ENCODE data around the gene SSNA1. TPM values are rescaled to one million over a fixed set of nuclear protein-coding genes. Genes with fewer than 3 reads are reported as not detected.

The SSNA1 gene
- total and polyA plus RNA-seq, 9 of the 15 experiments (the other 6 are each of a cell fraction or from before 2014, with no cell fraction given) = 1.9 to 130 (median 57.1) TPM

DNA sequence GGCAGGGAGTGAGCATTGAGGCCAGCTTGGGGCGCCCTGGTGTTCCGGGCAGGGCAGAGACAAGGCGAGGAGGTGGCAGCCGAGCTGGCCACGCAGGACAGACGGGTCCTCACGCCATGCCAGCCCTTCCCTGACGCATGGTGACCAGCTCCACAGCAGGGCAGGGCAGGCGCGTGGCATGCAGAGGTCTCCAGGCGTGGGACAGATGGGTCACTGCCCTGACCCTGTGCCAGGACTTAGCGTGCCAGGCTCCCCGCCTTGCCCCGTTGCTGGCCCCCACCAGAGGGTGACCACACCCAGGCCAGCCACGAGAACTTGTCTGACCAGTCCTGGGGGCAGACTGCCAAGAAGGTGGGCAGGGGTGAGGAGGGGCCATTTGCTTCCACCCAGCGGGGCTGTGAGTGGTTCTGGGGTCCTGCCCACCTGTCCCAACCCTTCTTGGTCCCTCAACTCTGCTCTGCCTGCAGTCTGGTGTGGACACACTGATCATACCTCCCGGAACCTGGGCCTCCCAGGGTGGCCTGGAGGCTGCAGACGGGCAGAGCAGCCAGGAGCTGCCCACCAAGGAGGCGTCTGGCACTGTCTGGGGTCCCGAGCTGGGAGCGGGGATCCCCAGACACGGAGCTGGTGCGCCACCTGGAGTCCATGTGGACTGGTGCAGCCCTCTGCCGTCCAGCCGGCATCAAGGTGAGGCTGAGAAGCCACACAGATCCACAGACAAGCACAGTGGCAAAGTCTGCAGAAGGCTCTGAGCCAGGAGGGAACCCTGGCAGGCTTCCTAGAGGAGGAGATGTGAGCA lies 38.8 kb downstream of the SSNA1 start, which contains the start of gene RNF224 (continued):
- TF ChIP-seq, protein P1, sequence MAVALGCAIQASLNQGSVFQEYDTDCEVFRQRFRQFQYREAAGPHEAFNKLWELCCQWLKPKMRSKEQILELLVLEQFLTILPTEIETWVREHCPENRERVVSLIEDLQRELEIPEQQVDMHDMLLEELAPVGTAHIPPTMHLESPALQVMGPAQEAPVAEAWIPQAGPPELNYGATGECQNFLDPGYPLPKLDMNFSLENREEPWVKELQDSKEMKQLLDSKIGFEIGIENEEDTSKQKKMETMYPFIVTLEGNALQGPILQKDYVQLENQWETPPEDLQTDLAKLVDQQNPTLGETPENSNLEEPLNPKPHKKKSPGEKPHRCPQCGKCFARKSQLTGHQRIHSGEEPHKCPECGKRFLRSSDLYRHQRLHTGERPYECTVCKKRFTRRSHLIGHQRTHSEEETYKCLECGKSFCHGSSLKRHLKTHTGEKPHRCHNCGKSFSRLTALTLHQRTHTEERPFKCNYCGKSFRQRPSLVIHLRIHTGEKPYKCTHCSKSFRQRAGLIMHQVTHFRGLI (CRISPR knock-in tag; IDR thresholded peaks at IDR 0.05) = no peak
- TF ChIP-seq, protein P2, sequence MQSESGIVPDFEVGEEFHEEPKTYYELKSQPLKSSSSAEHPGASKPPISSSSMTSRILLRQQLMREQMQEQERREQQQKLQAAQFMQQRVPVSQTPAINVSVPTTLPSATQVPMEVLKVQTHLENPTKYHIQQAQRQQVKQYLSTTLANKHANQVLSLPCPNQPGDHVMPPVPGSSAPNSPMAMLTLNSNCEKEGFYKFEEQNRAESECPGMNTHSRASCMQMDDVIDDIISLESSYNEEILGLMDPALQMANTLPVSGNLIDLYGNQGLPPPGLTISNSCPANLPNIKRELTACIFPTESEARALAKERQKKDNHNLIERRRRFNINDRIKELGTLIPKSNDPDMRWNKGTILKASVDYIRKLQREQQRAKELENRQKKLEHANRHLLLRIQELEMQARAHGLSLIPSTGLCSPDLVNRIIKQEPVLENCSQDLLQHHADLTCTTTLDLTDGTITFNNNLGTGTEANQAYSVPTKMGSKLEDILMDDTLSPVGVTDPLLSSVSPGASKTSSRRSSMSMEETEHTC (IDR thresholded peaks at IDR 0.05) = no peak
- TF ChIP-seq MAZ (CRISPR knock-in tag; conservative IDR thresholded peaks at IDR 0.05 in 1 of 2, IDR thresholded peaks at IDR 0.05 in 1 of 2) (peak; percentile 39 to 73; a peak in 3 of 4 replicates), ZNF3 (CRISPR knock-in tag; IDR thresholded peaks at IDR 0.05) (no peak), ESRRB (CRISPR knock-in tag; IDR thresholded peaks at IDR 0.05; ENCODE audit: borderline replicate concordance) (no peak), SP2 (IDR thresholded peaks at IDR 0.05; ENCODE audit: extremely low read depth, low read depth, low read length, poor library complexity, severe bottlenecking) (no peak), ZNF644 (tag; IDR thresholded peaks at IDR 0.05; ENCODE audit: low read depth) (no peak), GABPB1 (CRISPR knock-in tag; IDR thresholded peaks at IDR 0.05) (no peak)
- TF ChIP-seq, protein P3, sequence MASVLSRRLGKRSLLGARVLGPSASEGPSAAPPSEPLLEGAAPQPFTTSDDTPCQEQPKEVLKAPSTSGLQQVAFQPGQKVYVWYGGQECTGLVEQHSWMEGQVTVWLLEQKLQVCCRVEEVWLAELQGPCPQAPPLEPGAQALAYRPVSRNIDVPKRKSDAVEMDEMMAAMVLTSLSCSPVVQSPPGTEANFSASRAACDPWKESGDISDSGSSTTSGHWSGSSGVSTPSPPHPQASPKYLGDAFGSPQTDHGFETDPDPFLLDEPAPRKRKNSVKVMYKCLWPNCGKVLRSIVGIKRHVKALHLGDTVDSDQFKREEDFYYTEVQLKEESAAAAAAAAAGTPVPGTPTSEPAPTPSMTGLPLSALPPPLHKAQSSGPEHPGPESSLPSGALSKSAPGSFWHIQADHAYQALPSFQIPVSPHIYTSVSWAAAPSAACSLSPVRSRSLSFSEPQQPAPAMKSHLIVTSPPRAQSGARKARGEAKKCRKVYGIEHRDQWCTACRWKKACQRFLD (CRISPR knock-in tag; IDR thresholded peaks at IDR 0.05) = no peak
- TF ChIP-seq, protein P4, sequence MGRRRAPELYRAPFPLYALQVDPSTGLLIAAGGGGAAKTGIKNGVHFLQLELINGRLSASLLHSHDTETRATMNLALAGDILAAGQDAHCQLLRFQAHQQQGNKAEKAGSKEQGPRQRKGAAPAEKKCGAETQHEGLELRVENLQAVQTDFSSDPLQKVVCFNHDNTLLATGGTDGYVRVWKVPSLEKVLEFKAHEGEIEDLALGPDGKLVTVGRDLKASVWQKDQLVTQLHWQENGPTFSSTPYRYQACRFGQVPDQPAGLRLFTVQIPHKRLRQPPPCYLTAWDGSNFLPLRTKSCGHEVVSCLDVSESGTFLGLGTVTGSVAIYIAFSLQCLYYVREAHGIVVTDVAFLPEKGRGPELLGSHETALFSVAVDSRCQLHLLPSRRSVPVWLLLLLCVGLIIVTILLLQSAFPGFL (CRISPR knock-in tag; IDR thresholded peaks at IDR 0.05) = no peak
- TF ChIP-seq, protein P5, sequence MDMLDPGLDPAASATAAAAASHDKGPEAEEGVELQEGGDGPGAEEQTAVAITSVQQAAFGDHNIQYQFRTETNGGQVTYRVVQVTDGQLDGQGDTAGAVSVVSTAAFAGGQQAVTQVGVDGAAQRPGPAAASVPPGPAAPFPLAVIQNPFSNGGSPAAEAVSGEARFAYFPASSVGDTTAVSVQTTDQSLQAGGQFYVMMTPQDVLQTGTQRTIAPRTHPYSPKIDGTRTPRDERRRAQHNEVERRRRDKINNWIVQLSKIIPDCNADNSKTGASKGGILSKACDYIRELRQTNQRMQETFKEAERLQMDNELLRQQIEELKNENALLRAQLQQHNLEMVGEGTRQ (CRISPR knock-in tag; IDR thresholded peaks at IDR 0.05) = no peak
- TF ChIP-seq, protein P6, sequence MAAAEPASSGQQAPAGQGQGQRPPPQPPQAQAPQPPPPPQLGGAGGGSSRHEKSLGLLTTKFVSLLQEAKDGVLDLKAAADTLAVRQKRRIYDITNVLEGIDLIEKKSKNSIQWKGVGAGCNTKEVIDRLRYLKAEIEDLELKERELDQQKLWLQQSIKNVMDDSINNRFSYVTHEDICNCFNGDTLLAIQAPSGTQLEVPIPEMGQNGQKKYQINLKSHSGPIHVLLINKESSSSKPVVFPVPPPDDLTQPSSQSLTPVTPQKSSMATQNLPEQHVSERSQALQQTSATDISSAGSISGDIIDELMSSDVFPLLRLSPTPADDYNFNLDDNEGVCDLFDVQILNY (CRISPR knock-in tag; IDR thresholded peaks at IDR 0.05) = no peak
- TF ChIP-seq, protein P7, sequence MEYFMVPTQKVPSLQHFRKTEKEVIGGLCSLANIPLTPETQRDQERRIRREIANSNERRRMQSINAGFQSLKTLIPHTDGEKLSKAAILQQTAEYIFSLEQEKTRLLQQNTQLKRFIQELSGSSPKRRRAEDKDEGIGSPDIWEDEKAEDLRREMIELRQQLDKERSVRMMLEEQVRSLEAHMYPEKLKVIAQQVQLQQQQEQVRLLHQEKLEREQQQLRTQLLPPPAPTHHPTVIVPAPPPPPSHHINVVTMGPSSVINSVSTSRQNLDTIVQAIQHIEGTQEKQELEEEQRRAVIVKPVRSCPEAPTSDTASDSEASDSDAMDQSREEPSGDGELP (CRISPR knock-in tag; IDR thresholded peaks at IDR 0.05; ENCODE audit: borderline replicate concordance) = peak; percentile 75
